Stimulated activated CD4-positive, alpha-beta T cell treated with anti-CD3 and anti-CD28 coated beads, TNF-alpha, amount 100 ng/mL, for 24 hours (primary cell): ENCODE measurements around the gene PTAFR.

Experiments used
- DNase-seq, 3 experiments: peaks; one replicate each; pipeline ENCODE4 v3.0.0-alpha.2; 2020; ENCODE audit warnings: low read depth in 3 of 3

The PTAFR gene

GRCh38 chr1:28178690-28179485 is 2.4 kb upstream of the PTAFR start:
- DNase-seq = no peak

GRCh38 chr1:28175955-28176485 is 470 bp downstream of the PTAFR start:
- no peak for DNase-seq

GRCh38 chr1:28173980-28174297 is 2.6 kb downstream of the PTAFR start:
- no peak for DNase-seq

- no peak for DNase-seq
Measured at GRCh38 chr1:28173151-28173979, 3.1 kb downstream of the PTAFR start.

- DNase-seq = peak in 2 of 3 experiments; percentile 13 to 30
Measured at GRCh38 chr1:28172713-28173150, 3.8 kb downstream of the PTAFR start.

- no peak for DNase-seq
Measured at GRCh38 chr1:28171246-28171645, 5.2 kb downstream of the PTAFR start.

GRCh38 chr1:28170001-28170596 is 6.4 kb downstream of the PTAFR start:
- no peak for DNase-seq

- DNase-seq = no peak
Measured at GRCh38 chr1:28163496-28164161, 12.9 kb downstream of the PTAFR start.

- no peak for DNase-seq
Measured at GRCh38 chr1:28162151-28162550, 14.3 kb downstream of the PTAFR start.

GRCh38 chr1:28161751-28162150 is 14.7 kb downstream of the PTAFR start:
- no peak for DNase-seq

- no peak for DNase-seq
Measured at GRCh38 chr1:28160782-28161266, 15.7 kb downstream of the PTAFR start.

GRCh38 chr1:28159680-28160079 is 16.8 kb downstream of the PTAFR start:
- no peak for DNase-seq

GRCh38 chr1:28159243-28159642 is 17.2 kb downstream of the PTAFR start:
- DNase-seq = no peak

- no peak for DNase-seq
Measured at GRCh38 chr1:28157894-28158293, 18.6 kb downstream of the PTAFR start.

GRCh38 chr1:28156821-28157220 is 19.7 kb downstream of the PTAFR start:
- no peak for DNase-seq

- DNase-seq = no peak
Measured at GRCh38 chr1:28155628-28156027, 20.9 kb downstream of the PTAFR start.

GRCh38 chr1:28154078-28154594 is 22.4 kb downstream of the PTAFR start:
- DNase-seq = no peak

- DNase-seq = no peak
Measured at GRCh38 chr1:28150125-28150780, 26.2 kb downstream of the PTAFR start.

- DNase-seq = no peak
Measured at GRCh38 chr1:28148880-28149195, 27.7 kb downstream of the PTAFR start.

GRCh38 chr1:28147264-28148094 is 29.0 kb downstream of the PTAFR start:
- no peak for DNase-seq
